Adrenal gland (tissue), 12 donors: ENCODE results near the gene TMEM270. TPM values are rescaled to one million over a fixed set of nuclear protein-coding genes. Genes with fewer than 3 reads are reported as not detected.
"Not testable (repeated sequence)": the region's sequence is repeated elsewhere in the genome, so short reads cannot be mapped to it uniquely, and the experiment has no call there.

ENCODE experiments used
- DNase-seq, 7 donors: peaks; one replicate each; pipeline ENCODE4 v3.0.0-alpha.2; 2019 to 2020
- H3K27ac ChIP-seq, 5 donors: fragments of 200-600 bp; sonication (generic) in 4 of 5; 1 replicate in 3 of 5; 2 replicates in 2 of 5; pipeline versions ENCODE4 v1.5.1 to v1.8.0; 2016 to 2020; ENCODE audit warnings: mild to moderate bottlenecking in 1 of 5
- H3K27me3 ChIP-seq: fragments of 200-600 bp; 2 replicates; pipeline ENCODE4 v1.8.0; 2021
- H3K36me3 ChIP-seq, 2 donors: fragments of 200-600 bp; replicated peaks in 1 of 2; 1 replicate in 1 of 2; 2 replicates in 1 of 2; pipeline versions ENCODE4 v1.5.1 to v1.8.0; 2018 to 2022
- H3K4me1 ChIP-seq, 2 donors: fragments of 200-600 bp; replicated peaks in 1 of 2; 1 replicate in 1 of 2; 2 replicates in 1 of 2; pipeline versions ENCODE4 v1.5.1 to v1.8.0; 2018 to 2021
- H3K4me3 ChIP-seq, 4 donors: fragments of 200-600 bp; sonication (generic) in 3 of 4; one replicate each; pipeline ENCODE4 v1.5.1; 2016 to 2018
- H3K9me3 ChIP-seq, 3 donors: fragments of 200-600 bp; sonication (generic) in 1 of 3; replicated peaks in 1 of 3; 1 replicate in 2 of 3; 2 replicates in 1 of 3; pipeline versions ENCODE4 v1.5.1 to v1.8.0; 2016 to 2021
- POLR2A ChIP-seq, 2 donors: fragments of 450-650 bp; IDR thresholded peaks; one replicate each; pipeline ENCODE4 v1.6.1; 2017; ENCODE audit warnings: antibody characterized with exemption in 2 of 2, mild to moderate bottlenecking in 2 of 2, moderate library complexity in 1 of 2
- WGBS, 4 donors: extraction: QIAGEN DNeasy Blood & Tissue Kit in 2 of 4; methylation state at CpG; one replicate each; pipeline versions ENCODE4 v1.1.5 to v1.1.7; 2013 to 2017; 5-methylcytosine and 5-hydroxymethylcytosine counted together
- intact Hi-C, 2 donors: fragments of 100-400 bp; cut with DNase I; formaldehyde crosslinking; loops; one replicate each; pipeline versions ENCODE4 v1.14.1 to v1.15.0; 2022 to 2023
- polyA plus RNA-seq, 3 donors: library from polyadenylated mRNA; stranded (reverse); fragments of 200-250 nt in 2 of 3; fragments of 350-450 nt in 1 of 3; fragmentation: Illumina TruSeq in 1 of 3; extraction: RNeasy Lipid Tissue Mini Kit (QIAGEN cat#74804) in 1 of 3; gene quantifications; one replicate each; pipeline ENCODE4 v1.2.3, GENCODE V29; 2013 to 2014
- total RNA-seq, 9 donors: library from RNA; depleted of rRNA in 4 of 9; stranded (reverse); fragments of >200 nt in 4 of 9; fragments of 120-200 nt in 1 of 9; fragmentation: NEBNext Ultra II Directional in 1 of 9; extraction: Animal tissue kit (Norgen Biotek cat#: 25700) in 1 of 9; gene quantifications; one replicate each; pipeline versions ENCODE4 v1.1.0 to v1.2.4, GENCODE V29; 2013 to 2023
- TF ChIP-seq, protein P1 (sequence below), 6 experiments: fragments of 450-650 bp in 4 of 6; fragments of 200-600 bp in 2 of 6; sonication (generic) in 1 of 6; IDR thresholded peaks; 1 replicate in 5 of 6; 2 replicates in 1 of 6; pipeline versions ENCODE4 v1.5.1 to v1.8.0; 2016 to 2021; ENCODE audit warnings: antibody characterized with exemption in 6 of 6, mild to moderate bottlenecking in 2 of 6, moderate library complexity in 1 of 6
- donor health status: healthy with polysubstance abuse.
- donor health status: Bipolar disorder and iron deficiency.
- donor health status: DM: yes; HTN: yes; CAD: no.
- donor health status: DM: no; HTN: no; CAD: no.
- donor health status: DM: no; HTN: no; CAD: no.
- donor health status: DM: yes; HTN: yes; CAD: no.

The TMEM270 gene
- total and polyA plus RNA-seq, 12 donors, result 0.20 to 0.56 TPM; not detected in 10

DNA sequence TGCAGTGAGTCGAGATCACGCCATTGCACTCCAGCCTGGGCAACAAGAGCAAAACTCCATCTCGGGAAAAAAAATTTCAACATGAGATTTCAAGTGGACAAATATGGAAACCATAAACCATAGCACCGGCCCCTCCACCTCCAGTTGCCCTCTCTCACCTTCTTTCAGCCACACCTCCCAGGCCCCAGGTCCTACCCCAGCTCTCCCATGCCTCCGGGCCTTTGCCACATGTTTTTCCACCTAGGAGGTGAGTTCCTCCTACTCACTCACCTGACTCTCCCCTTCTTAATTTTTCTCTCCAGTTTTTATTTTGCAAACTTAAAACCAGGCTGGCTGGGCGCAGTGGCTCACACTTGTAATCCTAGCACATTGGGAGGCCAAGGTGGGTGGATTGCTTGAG is 43.8 kb upstream of the TMEM270 start:
- intact Hi-C loops, result loop anchor here in 1 of 2 donors (5.0 kb wide), 1 partner anchor 75 kb away; no protein-coding TSS in a partner anchor
- TF ChIP-seq, protein P1, sequence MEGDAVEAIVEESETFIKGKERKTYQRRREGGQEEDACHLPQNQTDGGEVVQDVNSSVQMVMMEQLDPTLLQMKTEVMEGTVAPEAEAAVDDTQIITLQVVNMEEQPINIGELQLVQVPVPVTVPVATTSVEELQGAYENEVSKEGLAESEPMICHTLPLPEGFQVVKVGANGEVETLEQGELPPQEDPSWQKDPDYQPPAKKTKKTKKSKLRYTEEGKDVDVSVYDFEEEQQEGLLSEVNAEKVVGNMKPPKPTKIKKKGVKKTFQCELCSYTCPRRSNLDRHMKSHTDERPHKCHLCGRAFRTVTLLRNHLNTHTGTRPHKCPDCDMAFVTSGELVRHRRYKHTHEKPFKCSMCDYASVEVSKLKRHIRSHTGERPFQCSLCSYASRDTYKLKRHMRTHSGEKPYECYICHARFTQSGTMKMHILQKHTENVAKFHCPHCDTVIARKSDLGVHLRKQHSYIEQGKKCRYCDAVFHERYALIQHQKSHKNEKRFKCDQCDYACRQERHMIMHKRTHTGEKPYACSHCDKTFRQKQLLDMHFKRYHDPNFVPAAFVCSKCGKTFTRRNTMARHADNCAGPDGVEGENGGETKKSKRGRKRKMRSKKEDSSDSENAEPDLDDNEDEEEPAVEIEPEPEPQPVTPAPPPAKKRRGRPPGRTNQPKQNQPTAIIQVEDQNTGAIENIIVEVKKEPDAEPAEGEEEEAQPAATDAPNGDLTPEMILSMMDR (IDR thresholded peaks at IDR 0.05), result no peak
- no peak for TF ChIP-seq POLR2A (IDR thresholded peaks at IDR 0.05)
- 83 to 91% (median 89%) methylated on average over 6 of the region's 6 CpGs for WGBS, 4 donors
- DNase-seq, result no peak
- Histone ChIP-seq H3K36me3 (no peaks in the 10 kb centered on the region), H3K4me1 (no peaks in the 10 kb centered on the region), H3K27me3 (no peaks in the 10 kb centered on the region), H3K27ac (no peak overlapping the region), H3K9me3 (no peaks in the 10 kb centered on the region), H3K4me3 (no peak overlapping the region)

- no peak overlapping the region for H3K27ac ChIP-seq
- DNase-seq, result no peak
- no peaks in the 10 kb centered on the region for H3K9me3 ChIP-seq
- no peak overlapping the region for H3K4me3 ChIP-seq
- 83 to 90% (median 87%) methylated on average over 7 of the region's 7 CpGs for WGBS, 4 donors
- H3K27me3 ChIP-seq, result no peaks in the 10 kb centered on the region
- no peaks in the 10 kb centered on the region for H3K36me3 ChIP-seq
- no peak for TF ChIP-seq POLR2A (IDR thresholded peaks at IDR 0.05)
- H3K4me1 ChIP-seq, result peaks cover 0 to 5% of the 10 kb centered on the region in 2 donors
- intact Hi-C loops, result no loop called here
These were observed 40.9 kb upstream of the TMEM270 start for GRCh38 chr7:73820013-73820412.

DNA sequence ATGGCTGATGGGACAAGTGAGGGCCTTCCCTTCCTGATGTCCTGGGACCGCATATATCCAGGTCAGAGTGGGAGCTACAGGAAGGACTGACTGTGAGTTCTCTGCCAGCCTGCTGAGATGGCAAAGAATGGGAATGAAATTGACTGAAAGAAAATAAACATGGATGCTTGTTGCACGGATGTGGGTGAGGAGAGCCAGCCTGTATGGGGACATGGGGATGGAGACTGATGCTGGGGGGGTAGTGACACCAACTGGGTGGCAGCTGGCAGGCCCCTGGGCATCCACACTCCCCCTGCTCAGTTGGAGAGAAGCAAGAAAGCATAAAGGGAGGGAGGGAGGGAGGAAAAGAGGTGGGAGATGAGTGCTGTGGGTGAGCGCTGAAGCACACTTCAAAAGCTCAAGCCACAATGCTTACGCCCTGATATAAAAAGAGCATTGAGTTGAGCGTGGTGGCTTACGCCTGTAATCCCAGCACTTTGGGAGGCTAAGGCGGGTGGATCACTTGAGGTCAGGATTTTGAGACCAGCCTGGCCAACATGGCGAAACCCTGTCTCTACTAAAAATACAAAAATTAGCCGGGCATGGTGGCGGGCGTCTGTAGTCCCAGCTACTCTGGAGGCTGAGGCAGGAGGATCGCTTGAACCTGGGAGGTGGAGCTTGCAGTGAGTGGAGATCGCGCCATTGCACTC is 39.2 kb upstream of the TMEM270 start:
- H3K9me3 ChIP-seq, H3K27me3 ChIP-seq, H3K4me1 ChIP-seq, DNase-seq, intact Hi-C loops, H3K4me3 ChIP-seq, H3K36me3 ChIP-seq: not testable (repeated sequence)
- WGBS, 4 donors, result 86 to 94% (median 93%) methylated on average over 14 of the region's 14 CpGs
- H3K27ac ChIP-seq, result peak overlapping the region in 2 of 5 donors; percentile 37 to 75

GRCh38 chr7:73822319-73823173 is 38.4 kb upstream of the TMEM270 start:
- Histone ChIP-seq H3K4me1 (peaks cover under 1 to 9% of the 10 kb centered on the region in 2 donors), H3K36me3 (no peaks in the 10 kb centered on the region), H3K27me3 (no peaks in the 10 kb centered on the region), H3K4me3 (no peak overlapping the region), H3K27ac (peak overlapping the region in 4 of 5 donors; percentile 42 to 85 (median 76)), H3K9me3 (no peaks in the 10 kb centered on the region)
- DNase-seq, result peak; percentile 80 to 97 (median 95)
- TF ChIP-seq POLR2A (IDR thresholded peaks at IDR 0.05), result no peak
- TF ChIP-seq, protein P1 (IDR thresholded peaks at IDR 0.05), result no peak
- WGBS, 4 donors, result 35 to 47% (median 40%) methylated on average over 5 to 15 of the region's 15 CpGs
- intact Hi-C loops, result no loop called here

GRCh38 chr7:73823257-73823656 is 37.7 kb upstream of the TMEM270 start:
- Histone ChIP-seq H3K4me3 (no peak overlapping the region), H3K27ac (peak overlapping the region in 4 of 5 donors; percentile 42 to 85 (median 76)), H3K4me1 (peaks cover 6 to 16% of the 10 kb centered on the region in 2 donors), H3K27me3 (no peaks in the 10 kb centered on the region), H3K36me3 (no peaks in the 10 kb centered on the region), H3K9me3 (no peaks in the 10 kb centered on the region)
- intact Hi-C loops, result no loop called here
- WGBS, 4 donors, result 73 to 90% (median 77%) methylated on average over 5 of the region's 5 CpGs
- DNase-seq, result no peak
- TF ChIP-seq POLR2A (IDR thresholded peaks at IDR 0.05), result no peak
